HG02970 (cell line): ENCODE data around the gene VAV2.

ENCODE experiments used
- ATAC-seq: cut with Tn5 transposase; IDR thresholded peaks from one replicate; pipeline ENCODE4 v1.9.1; 2021; ENCODE audit warnings: mild to moderate bottlenecking, moderate library complexity, moderate number of reproducible peaks; ENCODE audit not compliant: unreplicated experiment, low FRiP score

VAV2 gene

GRCh38 chr9:133789778-133790177 is 202.3 kb downstream of the VAV2 start:
- ATAC-seq, result no peak

GRCh38 chr9:133788819-133789717 is 203.1 kb downstream of the VAV2 start:
- ATAC-seq, result no peak

GRCh38 chr9:133788045-133788818 is 203.9 kb downstream of the VAV2 start:
- ATAC-seq, result no peak

- no peak for ATAC-seq
Measured at GRCh38 chr9:133787754-133788025, 204.4 kb downstream of the VAV2 start.

GRCh38 chr9:133786907-133787753 is 205.0 kb downstream of the VAV2 start:
- no peak for ATAC-seq

GRCh38 chr9:133786371-133786753 is 205.8 kb downstream of the VAV2 start:
- ATAC-seq, result peak; percentile 47

GRCh38 chr9:133785753-133786370 is 206.3 kb downstream of the VAV2 start:
- ATAC-seq, result no peak

- ATAC-seq, result no peak
Measured at GRCh38 chr9:133784731-133785561, 207.2 kb downstream of the VAV2 start.

GRCh38 chr9:133783331-133783731 is 208.8 kb downstream of the VAV2 start:
- ATAC-seq, result no peak

- ATAC-seq, result no peak
Measured at GRCh38 chr9:133782157-133783130, 209.7 kb downstream of the VAV2 start.

- ATAC-seq, result no peak
Measured at GRCh38 chr9:133781828-133782135, 210.3 kb downstream of the VAV2 start.

- ATAC-seq, result no peak
Measured at GRCh38 chr9:133780962-133781827, 210.9 kb downstream of the VAV2 start.

- ATAC-seq, result no peak
Measured at GRCh38 chr9:133780404-133780945, 211.6 kb downstream of the VAV2 start.

- no peak for ATAC-seq
Measured at GRCh38 chr9:133779516-133780403, 212.4 kb downstream of the VAV2 start.

- ATAC-seq, result no peak
Measured at GRCh38 chr9:133779081-133779480, 213.0 kb downstream of the VAV2 start.

GRCh38 chr9:133778336-133779013 is 213.6 kb downstream of the VAV2 start:
- ATAC-seq, result no peak
